HuH-7.5 (cell line): ENCODE data around the gene P3H4.
A peak's percentile ranks its signal among the peaks of the same experiment; 100 is the strongest.
"Not testable (repeated sequence)": the region's sequence is repeated elsewhere in the genome, so short reads cannot be mapped to it uniquely, and the experiment has no call there.

Source experiments
- DNase-seq: peaks from one replicate; pipeline ENCODE4 v3.0.0; 2011; ENCODE audit warnings: low spot score

Gene P3H4

DNA sequence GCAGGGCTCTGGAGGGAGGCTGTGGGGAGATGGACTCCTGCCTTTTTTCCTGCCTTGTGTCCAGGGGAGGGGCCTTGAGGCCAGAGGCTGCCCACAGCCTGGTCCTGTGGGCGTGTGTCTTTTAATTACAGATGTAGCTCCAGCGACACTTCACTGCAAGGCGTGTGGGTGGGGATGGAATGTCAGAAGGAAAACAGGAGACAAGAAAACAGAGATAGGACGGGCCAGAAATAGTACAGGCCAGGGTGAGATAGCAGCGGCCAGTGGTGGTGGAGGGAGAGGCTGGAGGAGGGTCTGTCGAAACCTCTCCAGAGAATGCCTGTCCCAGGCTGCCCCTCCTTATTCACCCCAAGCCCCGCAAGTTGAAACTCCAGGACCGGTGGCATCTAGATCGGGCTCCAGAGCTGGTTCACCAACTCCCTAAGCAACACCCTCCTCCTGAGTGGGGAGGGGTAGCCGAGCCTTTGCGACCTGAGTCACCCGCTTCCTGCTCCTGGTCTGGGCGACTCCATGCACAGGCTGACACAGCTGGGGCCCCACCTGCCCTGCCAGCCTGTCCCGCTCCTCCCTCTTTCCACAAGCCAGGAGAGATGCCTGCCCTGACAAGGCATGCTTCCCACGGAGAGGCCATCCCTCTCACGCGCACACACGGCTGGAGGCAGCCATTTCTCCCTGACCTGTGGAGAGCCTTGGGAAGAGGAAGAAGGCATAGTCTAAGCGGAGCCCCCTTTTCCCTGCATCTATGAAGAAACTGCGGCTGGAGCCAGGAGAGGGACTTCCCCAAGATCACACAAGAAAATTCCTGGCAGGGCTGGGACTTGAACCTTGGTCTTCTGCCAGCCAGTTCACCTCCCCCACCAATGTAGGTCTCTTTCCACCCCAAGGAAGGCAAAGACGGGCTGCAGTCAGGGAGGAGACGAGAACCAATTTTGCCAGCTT is 18.6 kb downstream of the P3H4 start:
- DNase-seq: peak; percentile 32

DNA sequence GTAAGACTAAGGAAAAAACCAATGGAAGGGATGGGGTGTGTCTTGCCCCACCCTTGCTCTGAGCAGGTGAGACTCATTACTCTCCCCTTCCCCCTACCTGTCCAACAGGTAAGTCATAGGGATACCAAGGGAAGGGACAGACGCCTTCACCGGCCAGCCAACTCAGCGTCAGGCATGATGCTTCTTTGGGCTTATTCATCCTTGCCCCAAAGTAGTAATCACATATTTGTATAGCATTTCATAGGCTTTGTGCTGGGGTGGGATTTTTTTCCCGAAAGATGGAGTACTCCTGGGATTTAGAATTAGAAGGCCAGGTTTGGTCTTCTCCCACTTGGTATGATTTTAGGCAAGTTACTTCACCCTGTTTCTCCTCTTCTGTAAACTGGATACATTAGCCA is 24.7 kb downstream of the P3H4 start:
- no peak for DNase-seq

DNA sequence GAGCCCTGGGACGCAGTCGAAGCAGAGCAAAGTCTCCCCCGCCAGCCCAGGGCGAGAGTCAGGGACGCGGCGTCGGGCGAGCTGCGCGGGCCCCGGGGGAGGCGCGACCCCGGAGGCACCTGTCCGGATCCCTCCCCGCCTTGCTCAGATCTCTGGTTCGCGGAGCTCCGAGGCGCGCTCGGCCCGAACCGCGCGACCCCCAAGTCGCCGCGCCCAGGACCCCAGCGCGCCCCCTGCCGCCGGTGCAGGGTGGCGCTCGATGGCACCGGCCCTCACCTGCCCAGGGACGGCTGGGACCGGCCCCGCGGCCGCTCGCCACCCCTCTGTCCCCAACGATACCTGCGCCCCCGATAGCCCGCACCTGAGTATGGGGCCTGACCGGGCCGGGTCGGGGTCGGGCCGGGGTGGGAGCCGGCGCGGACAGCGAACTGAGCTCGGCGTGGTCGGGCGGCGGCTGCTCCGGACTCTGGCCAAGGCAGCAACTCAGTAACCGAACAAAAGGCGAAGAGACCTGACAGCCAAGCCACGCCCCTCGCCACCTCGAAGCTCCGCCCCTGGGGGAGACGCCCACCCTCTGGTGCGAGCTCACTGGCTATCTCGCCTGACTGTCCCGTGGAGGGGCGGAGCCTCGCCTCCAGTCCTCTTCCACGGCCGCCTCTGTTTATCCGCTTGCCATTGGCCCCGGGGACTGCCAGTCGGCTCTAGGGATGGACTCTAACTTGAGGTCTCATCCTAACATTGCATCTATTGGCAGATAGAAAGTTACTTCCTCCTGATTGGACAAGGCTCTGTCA is 25.3 kb downstream of the P3H4 start, which contains the start of gene JUP:
JUP (minus strand) TSS at position 485 of the 794 bp plus-strand sequence. CDS start 14,857 bp downstream, outside the sequence.
- peak; percentile 97 for DNase-seq

DNA sequence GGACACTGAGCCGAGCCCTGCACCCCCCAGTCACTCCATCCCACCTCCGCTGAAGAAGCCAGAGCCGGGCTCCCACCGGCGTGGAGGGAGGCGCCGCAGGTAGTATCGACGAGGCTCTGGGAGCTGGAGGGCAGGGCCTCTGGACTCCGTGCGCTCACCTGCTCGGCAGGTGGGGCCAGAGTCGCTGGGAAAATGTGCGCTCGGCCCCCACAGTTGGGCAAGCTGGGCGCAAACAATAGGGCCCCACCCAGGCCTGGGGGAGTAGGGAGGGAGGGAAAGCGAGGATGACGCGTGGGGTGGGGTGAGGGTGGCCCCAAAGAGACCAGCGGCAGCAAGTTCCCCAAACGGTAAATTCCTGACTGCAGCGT is 25.9 kb downstream of the P3H4 start:
- DNase-seq: no peak

DNA sequence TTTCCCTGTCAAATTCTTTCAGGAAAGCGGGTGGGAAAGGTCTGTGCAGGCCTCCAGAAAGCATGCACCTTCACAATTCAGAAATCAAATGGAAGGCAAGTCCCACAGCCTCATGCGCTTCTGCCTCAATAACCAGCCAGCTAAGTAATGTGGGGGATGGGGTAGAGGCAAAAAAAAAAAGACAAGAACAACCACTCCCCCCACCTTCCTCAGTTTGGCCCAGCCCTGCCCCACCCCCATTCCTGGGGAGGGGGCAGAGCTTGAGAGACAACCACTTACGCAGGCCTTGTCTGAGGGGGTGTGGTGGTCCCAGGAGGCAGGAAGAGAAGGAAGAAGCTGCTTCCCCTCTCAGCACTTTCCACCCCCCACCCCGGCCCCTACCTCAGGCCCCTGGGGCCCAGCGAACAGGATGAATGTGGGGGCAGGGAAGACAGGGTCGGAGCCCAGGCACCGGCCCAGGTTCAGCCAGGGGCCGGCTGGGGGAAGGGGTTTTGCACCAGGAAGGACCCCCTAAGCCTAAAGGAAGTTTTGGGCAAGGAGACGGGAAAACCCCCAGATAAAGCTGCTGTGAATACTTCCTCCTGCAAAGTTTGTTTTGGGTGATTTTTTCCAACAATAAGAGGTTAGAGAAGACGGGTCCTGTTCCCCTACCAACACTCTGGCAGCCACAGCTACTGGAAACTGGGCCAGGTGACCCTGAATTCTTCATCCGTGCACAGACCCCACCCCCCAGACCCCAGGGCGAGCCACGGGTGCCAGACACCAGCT is 26.5 kb downstream of the P3H4 start:
- no peak for DNase-seq

DNA sequence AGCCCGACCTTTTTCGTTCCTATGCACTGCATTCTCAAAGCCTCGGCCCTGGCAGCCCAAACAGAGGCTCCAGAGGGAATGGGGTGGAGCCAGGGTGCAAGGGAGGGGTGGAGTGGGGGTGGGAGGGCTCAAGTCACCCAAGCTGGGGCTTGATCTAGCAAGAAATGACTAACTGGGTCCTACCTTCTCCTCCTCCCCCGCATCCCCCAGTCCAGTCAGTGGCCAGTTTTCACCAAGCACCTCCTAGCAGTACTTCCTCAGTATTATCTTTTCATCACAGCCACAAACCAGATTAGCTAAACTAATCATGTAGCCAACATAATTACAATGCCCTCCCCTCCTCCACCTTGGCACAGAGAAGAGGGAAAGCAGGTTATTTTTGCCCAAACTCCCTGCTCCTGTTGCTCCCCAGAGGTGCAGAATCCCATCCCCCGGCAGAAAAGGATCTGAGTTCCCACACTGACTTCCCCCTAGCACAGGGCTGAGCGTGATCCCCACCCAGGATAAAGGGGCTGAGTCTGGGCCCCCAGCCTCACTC is 27.5 kb downstream of the P3H4 start:
- no peak for DNase-seq

DNA sequence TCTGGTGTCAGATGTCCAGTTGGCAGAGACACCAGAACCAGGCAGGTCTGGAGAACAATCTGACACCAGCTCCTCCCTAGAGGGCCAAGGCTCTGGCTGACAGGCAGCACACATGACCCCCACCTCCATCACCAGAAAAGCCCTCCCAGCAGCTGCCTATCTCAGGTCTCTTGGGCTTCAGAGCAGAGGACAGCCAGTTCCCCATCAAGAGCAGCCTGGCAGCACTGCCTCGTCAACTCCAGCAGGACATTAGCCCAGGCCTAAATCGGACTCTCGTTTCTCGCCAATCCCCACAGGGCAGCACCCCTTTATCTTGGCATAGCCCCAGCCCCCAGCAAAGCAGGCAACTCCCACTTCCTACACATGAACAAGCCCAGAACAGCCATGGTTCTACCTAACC is 29.6 kb downstream of the P3H4 start:
- DNase-seq: no peak

DNA sequence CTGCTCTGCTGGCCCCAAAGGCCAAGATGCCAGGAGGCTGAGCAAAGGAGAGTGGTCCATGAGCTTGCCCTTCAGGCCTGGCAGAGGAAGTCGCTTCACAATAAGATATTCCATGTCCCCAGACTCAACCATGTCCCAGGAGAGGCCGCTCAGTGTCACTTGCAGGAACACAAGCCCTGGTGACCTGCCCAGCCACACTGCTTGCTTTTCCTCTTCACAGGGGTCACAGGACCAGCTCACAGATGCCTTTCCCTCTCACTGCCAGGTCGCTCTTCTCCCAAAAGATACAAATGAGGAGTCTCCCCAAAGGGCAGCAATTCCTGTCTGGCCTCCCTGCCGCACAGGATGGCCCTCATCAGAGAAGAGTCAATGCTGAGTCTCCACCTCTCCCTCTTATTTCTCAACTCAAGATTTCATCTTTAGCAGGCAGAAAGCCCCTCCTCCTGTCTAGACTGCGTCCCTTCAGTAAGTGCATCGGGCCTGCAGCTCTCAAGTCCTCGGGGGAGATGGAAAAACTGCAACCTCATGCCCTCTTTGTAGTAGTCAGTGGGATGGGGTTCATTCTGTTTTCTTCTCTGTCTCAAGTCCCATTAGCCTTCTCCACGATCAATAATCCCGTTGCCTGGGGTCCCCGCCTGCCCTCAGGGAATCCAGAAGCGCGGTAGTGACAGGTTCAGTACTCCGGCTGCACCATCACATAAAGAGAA is 30.2 kb downstream of the P3H4 start:
- DNase-seq: no peak

DNA sequence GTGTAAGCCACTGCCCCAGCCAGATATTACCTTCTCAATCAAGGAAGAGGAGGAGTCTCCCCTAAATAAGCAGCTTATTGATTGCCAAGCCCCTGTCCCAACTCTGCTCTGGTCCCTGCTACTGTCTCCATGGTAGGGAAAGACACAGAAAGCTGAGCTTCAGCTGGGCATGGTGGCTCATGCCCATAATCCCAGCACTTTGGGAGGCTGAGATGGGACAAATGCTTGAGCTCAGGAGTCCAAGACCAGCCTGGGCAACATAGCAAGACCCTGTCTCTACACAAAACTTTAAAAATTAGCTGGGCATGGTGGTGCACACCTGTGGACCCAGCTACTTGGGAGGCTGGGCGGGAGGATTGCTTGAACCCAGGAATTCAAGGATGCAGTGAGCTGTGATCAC is 31.8 kb downstream of the P3H4 start:
- no peak for DNase-seq

DNA sequence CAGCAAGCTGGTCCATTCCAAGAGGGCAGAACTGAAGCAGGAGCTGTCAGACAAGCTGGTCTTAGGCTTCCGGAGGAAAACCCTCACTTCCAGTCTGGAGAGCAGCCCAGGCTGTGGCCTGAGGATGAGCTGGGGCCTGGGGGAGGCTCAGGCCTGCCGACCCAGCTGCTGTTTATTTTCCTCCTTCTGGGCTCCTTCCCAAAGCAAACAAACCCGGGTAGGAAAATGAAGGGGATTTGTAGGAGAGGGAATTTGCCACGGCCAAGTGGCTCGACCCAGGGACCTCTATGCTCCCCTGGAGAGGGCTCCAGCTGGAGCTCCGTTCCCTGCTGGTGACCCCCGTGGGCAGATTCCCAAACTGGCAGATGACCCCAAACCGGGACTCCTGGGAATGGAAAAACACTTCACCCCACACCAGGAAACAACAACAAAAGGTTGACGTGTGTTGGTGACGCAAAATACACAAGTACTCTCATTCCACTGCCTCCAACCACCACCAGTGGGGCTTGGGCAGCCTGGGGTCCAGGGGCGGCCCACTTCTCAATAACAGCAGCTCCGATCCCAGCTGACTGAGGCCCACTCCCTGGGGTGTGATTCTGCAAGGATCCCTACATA is 34.1 kb downstream of the P3H4 start:
- DNase-seq: peak; percentile 72

DNA sequence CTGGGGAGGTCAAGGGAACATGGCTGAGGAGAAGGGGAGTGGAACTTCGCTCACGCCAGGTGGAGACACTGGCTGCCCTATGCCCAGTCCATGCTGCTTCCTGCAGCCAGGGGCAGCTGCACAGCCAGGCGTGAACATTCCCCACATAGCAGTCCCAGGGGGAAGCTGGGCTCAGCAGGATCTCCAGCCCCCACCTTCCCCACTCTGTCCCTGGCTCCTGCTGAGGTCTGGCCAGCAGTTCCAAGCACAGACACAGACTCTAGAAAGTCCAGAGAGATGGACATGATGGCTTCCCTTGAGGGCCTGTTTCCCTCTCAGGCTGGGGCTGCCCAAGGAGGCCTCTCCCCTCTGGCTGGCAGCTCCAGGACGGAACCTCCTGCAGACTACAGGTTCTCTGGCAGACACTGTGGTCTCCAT is 34.6 kb downstream of the P3H4 start:
- DNase-seq: no peak

DNA sequence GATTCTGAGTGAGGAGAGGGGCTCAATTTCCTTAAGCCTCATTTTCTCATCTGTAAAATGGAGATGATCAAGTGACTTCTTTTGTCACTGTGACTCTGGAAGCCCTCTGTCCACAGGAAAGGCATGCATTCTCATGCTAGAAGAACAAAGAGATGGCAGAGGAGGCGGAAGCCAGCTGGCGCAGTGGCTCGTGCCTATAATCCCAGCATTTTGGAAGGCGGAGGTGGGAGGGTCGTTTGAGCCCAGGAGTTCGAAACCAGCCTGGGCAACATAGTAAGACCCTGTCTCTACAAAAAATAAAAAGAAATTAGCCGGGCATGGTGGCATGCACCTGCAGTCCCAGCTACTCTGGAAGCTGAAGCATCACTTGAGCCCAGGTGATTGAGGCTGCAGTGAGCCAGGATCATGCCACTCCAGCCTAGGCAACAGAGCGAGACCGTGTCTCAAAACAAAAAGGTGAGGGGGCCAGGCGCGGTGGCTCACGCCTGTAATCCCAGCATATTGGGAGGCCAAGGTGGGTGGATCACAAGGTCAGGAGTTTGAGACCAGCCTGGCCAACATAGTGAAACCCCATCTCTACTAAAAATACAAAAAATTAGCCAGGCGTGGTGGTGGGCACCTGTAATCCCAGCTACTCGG is 35.4 kb downstream of the P3H4 start:
- DNase-seq: not testable (repeated sequence)

DNA sequence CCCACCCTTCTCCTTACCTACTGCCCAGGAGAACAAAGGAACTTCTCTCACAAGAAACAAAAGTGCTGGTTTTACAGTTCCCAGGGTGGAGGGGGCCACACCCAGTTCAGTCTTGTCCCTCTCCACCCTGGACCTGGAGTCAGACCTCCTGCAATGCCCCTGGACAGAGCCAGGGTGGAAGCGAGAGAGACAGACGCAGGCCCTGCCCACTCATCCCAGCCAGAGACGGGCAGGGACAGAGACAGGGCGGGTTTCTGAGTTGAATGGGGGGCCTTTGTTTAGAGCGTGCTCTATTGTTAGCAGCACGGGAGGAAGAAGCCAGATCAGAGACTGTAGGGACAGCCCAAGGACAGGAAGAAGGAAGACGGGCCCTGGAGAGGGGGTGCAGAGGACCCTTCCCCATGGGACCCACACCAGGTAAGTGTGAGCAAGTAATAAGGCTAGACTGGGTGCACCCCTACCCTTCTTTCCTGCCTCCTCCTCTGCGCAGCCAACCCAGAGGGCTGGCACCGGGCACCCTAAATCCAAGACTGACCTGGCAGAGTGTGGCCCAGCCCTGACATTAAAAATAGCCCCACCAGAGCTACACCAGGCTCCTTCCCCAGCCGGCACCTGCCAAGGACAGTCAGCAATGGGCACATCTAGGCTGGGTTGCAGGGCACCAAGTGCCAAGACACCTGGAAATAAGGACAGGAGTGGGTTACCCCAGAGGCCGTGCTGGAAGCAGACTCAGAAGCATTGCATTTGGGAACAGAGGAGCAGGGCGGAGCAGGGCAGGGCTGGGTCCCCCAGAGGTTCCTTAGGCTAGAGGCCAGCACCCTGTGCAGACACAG is 36.1 kb downstream of the P3H4 start:
- DNase-seq: no peak

DNA sequence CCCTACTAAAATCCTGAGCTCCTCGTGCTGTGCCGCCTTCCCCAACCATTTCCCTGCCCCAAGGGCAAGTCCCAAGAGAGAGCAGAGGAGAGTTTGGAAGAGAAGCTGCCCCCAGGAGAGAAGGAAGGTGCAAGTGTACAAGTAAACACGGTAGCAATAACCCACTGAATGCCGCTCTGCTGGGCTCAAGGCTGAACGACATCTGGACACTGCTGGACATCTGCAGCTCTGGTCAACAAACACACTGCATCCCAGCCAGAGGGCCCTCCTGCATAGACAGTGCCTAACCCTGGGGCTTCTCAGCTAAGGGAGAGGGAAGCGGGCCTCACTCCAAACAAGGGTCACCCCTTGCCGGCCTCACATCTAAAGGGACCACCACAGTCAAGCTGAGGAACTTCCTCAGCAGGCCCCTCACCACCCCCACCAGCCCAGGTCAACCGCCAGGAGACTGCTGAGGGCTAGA is 38.0 kb downstream of the P3H4 start:
- no peak for DNase-seq

DNA sequence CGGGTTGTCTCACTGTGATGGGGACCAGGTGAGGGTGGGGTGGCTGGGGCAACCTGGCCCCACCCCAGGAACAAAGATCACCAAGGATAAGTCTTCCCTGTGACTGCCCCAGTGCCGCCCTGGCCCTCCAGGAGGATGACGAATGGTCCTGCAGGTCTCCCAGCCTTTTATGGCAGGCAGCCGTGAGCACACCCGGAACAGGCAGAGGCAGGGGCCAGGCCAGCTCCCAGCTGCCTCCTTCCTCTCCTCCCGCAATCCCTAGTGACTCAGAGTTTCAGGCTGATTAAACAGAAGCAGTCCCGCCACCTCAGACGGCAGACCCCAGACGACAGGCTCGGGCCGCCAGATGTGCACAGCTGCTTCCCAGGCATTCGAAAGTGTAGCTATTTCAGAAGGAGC is 38.6 kb downstream of the P3H4 start:
- DNase-seq: peak; percentile 65

DNA sequence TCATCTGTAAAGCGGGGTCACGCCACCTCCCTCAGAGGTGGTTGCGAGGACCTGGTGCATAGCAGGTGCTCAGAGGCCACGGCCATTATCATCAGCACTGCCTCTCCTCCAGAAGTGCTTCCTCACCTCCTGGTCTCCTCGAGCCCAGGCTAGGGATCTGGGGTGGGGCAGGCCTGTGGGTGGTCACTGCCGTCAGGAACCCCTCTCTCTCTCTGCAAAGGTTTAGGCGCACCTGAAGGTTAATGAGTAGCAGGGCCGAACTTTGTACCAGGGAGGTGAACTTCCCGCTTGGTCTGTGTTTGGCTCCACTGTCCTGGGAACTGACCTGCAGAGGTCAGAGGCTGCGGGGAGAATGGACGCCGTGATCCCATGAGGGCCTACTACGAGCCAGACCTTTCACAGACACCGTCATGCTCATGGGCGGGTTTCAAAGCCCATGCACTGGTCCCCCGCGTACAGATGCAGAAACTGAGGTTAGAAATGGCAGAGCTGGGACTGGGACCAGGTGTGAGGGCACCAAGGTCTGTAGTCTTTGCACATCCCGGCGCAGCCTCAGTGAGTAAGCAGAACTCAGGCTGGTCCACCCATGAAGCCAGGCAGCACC is 39.1 kb downstream of the P3H4 start:
- DNase-seq: peak; percentile 70

DNA sequence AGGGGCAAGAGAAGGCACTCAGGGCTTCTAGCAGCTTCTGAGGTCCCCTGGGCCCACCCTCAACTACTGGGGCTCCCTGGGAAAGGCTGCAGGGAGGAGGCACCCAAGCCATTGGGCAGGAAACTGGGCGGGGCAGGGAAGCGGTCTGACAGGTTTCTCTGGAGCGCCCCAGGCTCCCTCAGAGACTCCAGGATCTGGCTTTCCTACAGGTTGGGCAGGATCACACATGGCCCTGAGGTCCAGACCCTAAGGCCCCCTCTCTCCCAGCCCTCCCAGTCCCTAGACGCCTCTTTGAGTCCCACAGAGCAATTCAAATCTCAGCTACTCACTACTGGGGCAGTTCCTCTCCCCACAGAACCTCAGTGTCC is 39.5 kb downstream of the P3H4 start:
- DNase-seq: no peak

DNA sequence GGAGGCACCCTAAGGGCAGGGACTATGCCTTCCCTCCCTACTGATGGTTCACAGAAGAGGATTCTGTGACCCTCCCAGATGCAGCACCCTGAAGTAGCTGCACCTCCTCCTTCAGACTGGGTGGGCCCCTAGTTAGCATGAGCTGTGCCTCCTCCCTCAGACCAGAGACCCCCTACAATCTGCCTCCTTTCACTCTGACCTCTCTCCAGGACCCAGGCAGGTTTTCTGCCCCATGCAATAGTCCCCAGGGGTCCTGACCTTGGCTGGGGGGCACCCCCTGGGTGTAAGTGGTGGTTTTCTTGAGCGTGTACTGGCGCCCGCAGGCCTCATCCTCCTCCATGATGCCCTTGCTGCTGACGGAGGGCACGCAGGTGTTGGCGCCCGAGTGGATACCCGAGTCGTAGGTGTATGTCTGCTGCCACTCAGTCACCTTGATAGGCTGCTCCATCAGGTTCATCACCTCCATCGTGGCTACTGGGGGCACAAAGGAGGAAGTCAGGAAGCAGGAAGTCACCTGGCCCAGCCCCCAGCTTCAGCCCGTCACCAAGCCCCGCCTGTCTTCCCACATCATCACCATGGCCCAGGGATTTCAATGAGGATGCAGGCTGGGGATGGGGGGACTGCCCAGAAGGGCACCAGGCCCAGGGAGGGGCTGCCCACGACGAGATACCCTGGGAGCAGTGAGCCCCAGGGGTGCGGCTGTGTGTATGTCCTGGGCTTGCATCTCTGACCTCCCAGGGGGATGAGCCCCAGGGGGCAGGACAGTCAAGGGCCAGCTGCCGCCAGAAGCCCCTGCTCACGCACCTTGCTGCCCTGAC is 40.2 kb downstream of the P3H4 start:
- no peak for DNase-seq
